ENCODE measurements around the gene DIPK1C. TPM values are rescaled to one million over a fixed set of nuclear protein-coding genes. Genes with fewer than 3 reads are reported as not detected.

The DIPK1C gene
- total RNA-seq, 1 experiment from 2014 or later = not detected

DNA sequence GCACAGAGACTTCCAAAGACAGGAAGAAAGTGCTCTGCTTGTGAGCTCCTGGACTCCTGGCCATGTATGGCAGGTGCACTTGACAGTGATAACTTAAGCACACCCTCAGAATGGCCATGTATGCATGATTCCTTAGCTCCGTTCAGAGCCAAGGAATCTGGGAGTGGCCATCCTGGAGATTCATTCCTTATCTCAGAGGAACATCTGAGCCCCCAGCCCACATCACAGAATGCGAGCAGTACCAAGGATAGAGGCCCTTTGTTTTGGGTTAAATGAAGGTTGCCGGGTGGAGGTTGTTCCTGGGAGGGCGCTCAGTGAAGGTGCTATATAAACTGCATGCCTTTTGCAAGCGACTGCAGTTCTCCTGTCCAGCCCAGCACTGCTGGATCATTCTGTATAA lies 26.9 kb downstream of the DIPK1C start:
- intact Hi-C loops (cut with micrococcal nuclease; ENCODE audit: unreplicated experiment) = no loop called here

DNA sequence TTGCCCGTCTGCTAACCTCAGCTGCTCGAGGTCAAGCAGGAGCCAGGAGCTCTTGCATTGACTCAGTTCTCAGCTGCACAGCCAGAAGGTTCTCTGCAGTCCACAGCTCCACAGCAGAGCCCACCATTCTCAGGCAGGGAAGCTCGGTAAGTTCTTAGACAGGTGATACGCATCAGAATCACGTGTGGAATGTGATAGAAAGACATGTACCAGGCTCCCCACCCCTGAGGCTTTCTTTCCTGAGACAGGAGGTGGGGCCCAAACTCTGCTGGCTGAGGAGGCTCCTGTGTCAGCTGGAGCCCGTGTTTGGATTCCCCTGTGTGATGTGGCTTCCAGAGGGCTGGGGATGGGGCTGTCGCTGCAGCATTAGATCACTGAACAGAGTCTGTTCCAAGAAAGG lies 28.0 kb downstream of the DIPK1C start:
- POLR2A ChIA-PET = no interaction called here
- Histone ChIP-seq H3K4me1 (no peaks in the 10 kb centered on the region), H3K9me3 (no peaks in the 10 kb centered on the region), H3K27me3 (replicated peaks; ENCODE audit: control insufficient read depth, insufficient read depth, low read length) (no peaks in the 10 kb centered on the region), H3K4me3 (ENCODE audit: low read depth, low read length) (no peak overlapping the region), H3K36me3 (ENCODE audit: control insufficient read depth, insufficient read depth, low read length) (no peaks in the 10 kb centered on the region)
- TF ChIP-seq, protein P1, sequence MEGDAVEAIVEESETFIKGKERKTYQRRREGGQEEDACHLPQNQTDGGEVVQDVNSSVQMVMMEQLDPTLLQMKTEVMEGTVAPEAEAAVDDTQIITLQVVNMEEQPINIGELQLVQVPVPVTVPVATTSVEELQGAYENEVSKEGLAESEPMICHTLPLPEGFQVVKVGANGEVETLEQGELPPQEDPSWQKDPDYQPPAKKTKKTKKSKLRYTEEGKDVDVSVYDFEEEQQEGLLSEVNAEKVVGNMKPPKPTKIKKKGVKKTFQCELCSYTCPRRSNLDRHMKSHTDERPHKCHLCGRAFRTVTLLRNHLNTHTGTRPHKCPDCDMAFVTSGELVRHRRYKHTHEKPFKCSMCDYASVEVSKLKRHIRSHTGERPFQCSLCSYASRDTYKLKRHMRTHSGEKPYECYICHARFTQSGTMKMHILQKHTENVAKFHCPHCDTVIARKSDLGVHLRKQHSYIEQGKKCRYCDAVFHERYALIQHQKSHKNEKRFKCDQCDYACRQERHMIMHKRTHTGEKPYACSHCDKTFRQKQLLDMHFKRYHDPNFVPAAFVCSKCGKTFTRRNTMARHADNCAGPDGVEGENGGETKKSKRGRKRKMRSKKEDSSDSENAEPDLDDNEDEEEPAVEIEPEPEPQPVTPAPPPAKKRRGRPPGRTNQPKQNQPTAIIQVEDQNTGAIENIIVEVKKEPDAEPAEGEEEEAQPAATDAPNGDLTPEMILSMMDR (IDR thresholded peaks at IDR 0.05; ENCODE audit: insufficient read depth in 1 of 2, low read depth in 1 of 2, low read length in 1 of 2, severe bottlenecking in 1 of 2, unreplicated experiment in 1 of 2) = no peak
- Mint-ChIP-seq H3K4me1 (ENCODE audit: low read depth, unreplicated experiment) (no peaks in the 10 kb centered on the region), H3K27ac (ENCODE audit: unreplicated experiment) (no peak overlapping the region), H3K36me3 (ENCODE audit: insufficient read depth, unreplicated experiment) (no peaks in the 10 kb centered on the region), H3K27me3 (ENCODE audit: insufficient read depth, unreplicated experiment) (no peaks in the 10 kb centered on the region), H3K9me3 (ENCODE audit: unreplicated experiment) (no peaks in the 10 kb centered on the region), H3K4me3 (ENCODE audit: unreplicated experiment) (no peak overlapping the region)
- BruUV-seq (replicated peaks) = no TSS peak
- intact Hi-C loops (cut with micrococcal nuclease; ENCODE audit: unreplicated experiment) = no loop called here
- CTCF ChIA-PET = no interaction called here
- DNase-seq = no peak

More for the DNA sequence above, 26.9 kb downstream of the DIPK1C start:
- no peaks in the 10 kb centered on the region for H3K9me3 ChIP-seq
- BruUV-seq (replicated peaks) = no TSS peak
- H3K36me3 Mint-ChIP-seq (ENCODE audit: insufficient read depth, unreplicated experiment) = no peaks in the 10 kb centered on the region
- H3K27ac Mint-ChIP-seq (ENCODE audit: unreplicated experiment) = no peak overlapping the region
- H3K27me3 ChIP-seq (replicated peaks; ENCODE audit: control insufficient read depth, insufficient read depth, low read length) = no peaks in the 10 kb centered on the region
- no peak for DNase-seq
- POLR2A ChIA-PET = no interaction called here
- TF ChIP-seq, protein P1 (IDR thresholded peaks at IDR 0.05; ENCODE audit: insufficient read depth in 1 of 2, low read depth in 1 of 2, low read length in 1 of 2, severe bottlenecking in 1 of 2, unreplicated experiment in 1 of 2) = no peak
- no peaks in the 10 kb centered on the region for H3K9me3 Mint-ChIP-seq (ENCODE audit: unreplicated experiment)
- H3K36me3 ChIP-seq (ENCODE audit: control insufficient read depth, insufficient read depth, low read length) = no peaks in the 10 kb centered on the region
- H3K27me3 Mint-ChIP-seq (ENCODE audit: insufficient read depth, unreplicated experiment) = no peaks in the 10 kb centered on the region
- H3K4me1 ChIP-seq = no peaks in the 10 kb centered on the region
- H3K4me3 Mint-ChIP-seq (ENCODE audit: unreplicated experiment) = no peak overlapping the region
- no peaks in the 10 kb centered on the region for H3K4me1 Mint-ChIP-seq (ENCODE audit: low read depth, unreplicated experiment)
- H3K4me3 ChIP-seq (ENCODE audit: low read depth, low read length) = no peak overlapping the region
- CTCF ChIA-PET = no interaction called here

DNA sequence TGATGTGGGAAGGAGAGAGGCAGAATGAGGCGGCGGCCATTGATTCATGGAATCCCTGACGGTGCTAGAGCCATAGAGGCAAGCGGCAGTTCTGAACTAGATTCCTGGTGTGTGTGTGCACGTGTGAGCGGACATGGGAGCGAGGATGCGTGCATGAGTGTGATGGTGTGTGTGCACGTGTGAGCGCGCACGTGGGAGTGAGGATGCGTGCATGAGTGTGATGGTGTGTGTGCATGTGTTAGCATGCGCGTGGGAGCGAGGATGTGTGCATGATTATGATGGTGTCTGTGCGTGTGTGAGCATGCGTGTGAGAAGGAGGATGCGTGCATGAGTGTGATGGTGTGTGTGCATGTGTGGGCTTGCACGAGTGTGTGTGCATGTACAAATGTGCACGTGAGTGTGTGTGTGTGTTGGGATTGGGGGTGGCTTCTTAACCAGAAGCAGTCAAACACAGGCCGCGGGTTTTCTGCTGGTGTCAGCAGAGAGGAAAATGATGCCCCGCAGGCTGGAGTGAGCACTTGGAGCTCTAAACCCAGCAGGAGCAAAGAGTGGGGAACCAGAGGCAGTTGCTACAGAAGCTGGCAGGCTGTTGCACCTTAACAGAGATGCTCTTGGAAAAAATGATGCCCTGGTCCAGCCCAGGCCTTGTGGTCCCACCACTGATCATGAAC lies 29.5 kb downstream of the DIPK1C start:
- no TSS peak for BruUV-seq (replicated peaks)

More for the DNA sequence above, 29.5 kb downstream of the DIPK1C start:
- H3K4me1 Mint-ChIP-seq (ENCODE audit: low read depth, unreplicated experiment) = no peaks in the 10 kb centered on the region
- no peaks in the 10 kb centered on the region for H3K9me3 Mint-ChIP-seq (ENCODE audit: unreplicated experiment)
- no peaks in the 10 kb centered on the region for H3K4me1 ChIP-seq
- TF ChIP-seq, protein P1 (IDR thresholded peaks at IDR 0.05; ENCODE audit: insufficient read depth in 1 of 2, low read depth in 1 of 2, low read length in 1 of 2, severe bottlenecking in 1 of 2, unreplicated experiment in 1 of 2) = no peak
- no peak overlapping the region for H3K4me3 ChIP-seq (ENCODE audit: low read depth, low read length)
- intact Hi-C loops (cut with micrococcal nuclease; ENCODE audit: unreplicated experiment) = no loop called here
- no peak overlapping the region for H3K27ac Mint-ChIP-seq (ENCODE audit: unreplicated experiment)
- ChIA-PET POLR2A (no interaction called here), CTCF (no interaction called here)
- H3K27me3 ChIP-seq (replicated peaks; ENCODE audit: control insufficient read depth, insufficient read depth, low read length) = no peaks in the 10 kb centered on the region
- H3K36me3 Mint-ChIP-seq (ENCODE audit: insufficient read depth, unreplicated experiment) = no peaks in the 10 kb centered on the region
- no peaks in the 10 kb centered on the region for H3K9me3 ChIP-seq
- no peaks in the 10 kb centered on the region for H3K36me3 ChIP-seq (ENCODE audit: control insufficient read depth, insufficient read depth, low read length)
- H3K4me3 Mint-ChIP-seq (ENCODE audit: unreplicated experiment) = no peak overlapping the region
- no peaks in the 10 kb centered on the region for H3K27me3 Mint-ChIP-seq (ENCODE audit: insufficient read depth, unreplicated experiment)
- DNase-seq = no peak
